Measurements from ENCODE around the gene PITX2. TPM values are rescaled to one million over a fixed set of nuclear protein-coding genes. Genes with fewer than 3 reads are reported as not detected.

PITX2 gene
- polyA plus RNA-seq, 2 of the 4 experiments (the other 2 are of a cell fraction), result 1.1 to 2.6 TPM

DNA sequence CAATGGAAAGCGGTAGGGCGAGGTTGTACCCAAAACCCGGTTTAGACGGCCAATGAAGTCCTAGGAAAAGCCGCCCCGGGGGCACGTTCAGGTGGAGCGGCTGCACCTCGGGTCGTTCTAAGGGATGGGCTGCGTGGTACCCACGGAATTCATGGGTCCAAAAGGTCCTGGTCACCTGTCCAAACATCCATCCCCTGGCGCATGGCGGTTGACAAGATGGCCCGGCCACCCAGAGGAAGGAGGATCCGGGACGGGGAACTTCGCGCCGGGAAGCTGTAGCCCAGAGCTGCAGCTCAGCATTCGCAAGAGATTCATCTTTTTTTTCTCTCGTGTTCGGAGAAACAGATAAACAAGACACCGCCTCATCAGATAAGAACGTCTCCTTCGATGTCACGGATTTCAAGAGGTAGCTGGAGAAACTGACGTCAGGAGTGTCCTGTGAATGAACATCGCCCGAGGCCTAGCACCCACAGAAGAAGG lies 10.9 kb downstream of the PITX2 start:
- H3K27ac ChIP-seq, result peak overlapping the region in 1 of 2 experiments; percentile 78; a peak in 2 of 6 replicates
- no peak for DNase-seq (ENCODE audit: low read depth in 1 of 2, low spot score in 1 of 2)
- H3K4me3 ChIP-seq, result no peak overlapping the region; the same call in 1 of the 3 replicates
- ChIA-PET CTCF (no interaction called here), POLR2A (no interaction called here)
- WGBS (ENCODE audit: missing lambda C conversion rate), result 93% methylated on average over 30 of the region's 30 CpGs
- peaks cover 11% of the 10 kb centered on the region; the same call in 2 of the 3 replicates for H3K4me1 ChIP-seq
- no peak for TF ChIP-seq FOSB (CRISPR knock-in tag; IDR thresholded peaks at IDR 0.05)
- TF ChIP-seq POLR2A (IDR thresholded peaks at IDR 0.05; ENCODE audit: low read length), result no peak
- no peak for TF ChIP-seq NFE2L2 (conservative IDR thresholded peaks at IDR 0.05; ENCODE audit: low read length)
- TF ChIP-seq, protein P1, sequence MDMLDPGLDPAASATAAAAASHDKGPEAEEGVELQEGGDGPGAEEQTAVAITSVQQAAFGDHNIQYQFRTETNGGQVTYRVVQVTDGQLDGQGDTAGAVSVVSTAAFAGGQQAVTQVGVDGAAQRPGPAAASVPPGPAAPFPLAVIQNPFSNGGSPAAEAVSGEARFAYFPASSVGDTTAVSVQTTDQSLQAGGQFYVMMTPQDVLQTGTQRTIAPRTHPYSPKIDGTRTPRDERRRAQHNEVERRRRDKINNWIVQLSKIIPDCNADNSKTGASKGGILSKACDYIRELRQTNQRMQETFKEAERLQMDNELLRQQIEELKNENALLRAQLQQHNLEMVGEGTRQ (IDR thresholded peaks at IDR 0.05), result no peak
- TF ChIP-seq, protein P2, sequence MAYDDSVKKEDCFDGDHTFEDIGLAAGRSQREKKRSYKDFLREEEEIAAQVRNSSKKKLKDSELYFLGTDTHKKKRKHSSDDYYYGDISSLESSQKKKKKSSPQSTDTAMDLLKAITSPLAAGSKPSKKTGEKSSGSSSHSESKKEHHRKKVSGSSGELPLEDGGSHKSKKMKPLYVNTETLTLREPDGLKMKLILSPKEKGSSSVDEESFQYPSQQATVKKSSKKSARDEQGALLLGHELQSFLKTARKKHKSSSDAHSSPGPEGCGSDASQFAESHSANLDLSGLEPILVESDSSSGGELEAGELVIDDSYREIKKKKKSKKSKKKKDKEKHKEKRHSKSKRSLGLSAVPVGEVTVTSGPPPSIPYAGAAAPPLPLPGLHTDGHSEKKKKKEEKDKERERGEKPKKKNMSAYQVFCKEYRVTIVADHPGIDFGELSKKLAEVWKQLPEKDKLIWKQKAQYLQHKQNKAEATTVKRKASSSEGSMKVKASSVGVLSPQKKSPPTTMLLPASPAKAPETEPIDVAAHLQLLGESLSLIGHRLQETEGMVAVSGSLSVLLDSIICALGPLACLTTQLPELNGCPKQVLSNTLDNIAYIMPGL (CRISPR knock-in tag; IDR thresholded peaks at IDR 0.05; ENCODE audit: borderline replicate concordance), result no peak
- TF ChIP-seq, protein P3, sequence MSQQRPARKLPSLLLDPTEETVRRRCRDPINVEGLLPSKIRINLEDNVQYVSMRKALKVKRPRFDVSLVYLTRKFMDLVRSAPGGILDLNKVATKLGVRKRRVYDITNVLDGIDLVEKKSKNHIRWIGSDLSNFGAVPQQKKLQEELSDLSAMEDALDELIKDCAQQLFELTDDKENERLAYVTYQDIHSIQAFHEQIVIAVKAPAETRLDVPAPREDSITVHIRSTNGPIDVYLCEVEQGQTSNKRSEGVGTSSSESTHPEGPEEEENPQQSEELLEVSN (IDR thresholded peaks at IDR 0.05; ENCODE audit: borderline replicate concordance, low read depth), result no peak
- TF ChIP-seq, protein P4, sequence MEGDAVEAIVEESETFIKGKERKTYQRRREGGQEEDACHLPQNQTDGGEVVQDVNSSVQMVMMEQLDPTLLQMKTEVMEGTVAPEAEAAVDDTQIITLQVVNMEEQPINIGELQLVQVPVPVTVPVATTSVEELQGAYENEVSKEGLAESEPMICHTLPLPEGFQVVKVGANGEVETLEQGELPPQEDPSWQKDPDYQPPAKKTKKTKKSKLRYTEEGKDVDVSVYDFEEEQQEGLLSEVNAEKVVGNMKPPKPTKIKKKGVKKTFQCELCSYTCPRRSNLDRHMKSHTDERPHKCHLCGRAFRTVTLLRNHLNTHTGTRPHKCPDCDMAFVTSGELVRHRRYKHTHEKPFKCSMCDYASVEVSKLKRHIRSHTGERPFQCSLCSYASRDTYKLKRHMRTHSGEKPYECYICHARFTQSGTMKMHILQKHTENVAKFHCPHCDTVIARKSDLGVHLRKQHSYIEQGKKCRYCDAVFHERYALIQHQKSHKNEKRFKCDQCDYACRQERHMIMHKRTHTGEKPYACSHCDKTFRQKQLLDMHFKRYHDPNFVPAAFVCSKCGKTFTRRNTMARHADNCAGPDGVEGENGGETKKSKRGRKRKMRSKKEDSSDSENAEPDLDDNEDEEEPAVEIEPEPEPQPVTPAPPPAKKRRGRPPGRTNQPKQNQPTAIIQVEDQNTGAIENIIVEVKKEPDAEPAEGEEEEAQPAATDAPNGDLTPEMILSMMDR (IDR thresholded peaks at IDR 0.05), result no peak
- no peak for TF ChIP-seq EP300 (IDR thresholded peaks at IDR 0.05)
- TF ChIP-seq RARB (CRISPR knock-in tag; IDR thresholded peaks at IDR 0.05), result no peak
- TF ChIP-seq MAZ (IDR thresholded peaks at IDR 0.05; ENCODE audit: borderline replicate concordance, low read depth, low read length), result no peak
- TF ChIP-seq RAD21 (conservative IDR thresholded peaks at IDR 0.05 in 1 of 2, IDR thresholded peaks at IDR 0.05 in 1 of 2), result no peak
- no peak for TF ChIP-seq PHF8 (IDR thresholded peaks at IDR 0.05; ENCODE audit: borderline replicate concordance, low read depth)
- no peak for TF ChIP-seq RCOR1 (IDR thresholded peaks at IDR 0.05; ENCODE audit: low read depth, low read length)
- no peak for TF ChIP-seq ZNF302 (CRISPR knock-in tag; IDR thresholded peaks at IDR 0.05)
- TF ChIP-seq HOXA7 (CRISPR knock-in tag; IDR thresholded peaks at IDR 0.05), result no peak
- no peak for FAIRE-seq
- peak overlapping the region; percentile 72; the same call in 2 of the 3 replicates for H3K4me2 ChIP-seq
- ATAC-seq, result no peak
- no peaks in the 10 kb centered on the region for H3K9me3 ChIP-seq

DNA sequence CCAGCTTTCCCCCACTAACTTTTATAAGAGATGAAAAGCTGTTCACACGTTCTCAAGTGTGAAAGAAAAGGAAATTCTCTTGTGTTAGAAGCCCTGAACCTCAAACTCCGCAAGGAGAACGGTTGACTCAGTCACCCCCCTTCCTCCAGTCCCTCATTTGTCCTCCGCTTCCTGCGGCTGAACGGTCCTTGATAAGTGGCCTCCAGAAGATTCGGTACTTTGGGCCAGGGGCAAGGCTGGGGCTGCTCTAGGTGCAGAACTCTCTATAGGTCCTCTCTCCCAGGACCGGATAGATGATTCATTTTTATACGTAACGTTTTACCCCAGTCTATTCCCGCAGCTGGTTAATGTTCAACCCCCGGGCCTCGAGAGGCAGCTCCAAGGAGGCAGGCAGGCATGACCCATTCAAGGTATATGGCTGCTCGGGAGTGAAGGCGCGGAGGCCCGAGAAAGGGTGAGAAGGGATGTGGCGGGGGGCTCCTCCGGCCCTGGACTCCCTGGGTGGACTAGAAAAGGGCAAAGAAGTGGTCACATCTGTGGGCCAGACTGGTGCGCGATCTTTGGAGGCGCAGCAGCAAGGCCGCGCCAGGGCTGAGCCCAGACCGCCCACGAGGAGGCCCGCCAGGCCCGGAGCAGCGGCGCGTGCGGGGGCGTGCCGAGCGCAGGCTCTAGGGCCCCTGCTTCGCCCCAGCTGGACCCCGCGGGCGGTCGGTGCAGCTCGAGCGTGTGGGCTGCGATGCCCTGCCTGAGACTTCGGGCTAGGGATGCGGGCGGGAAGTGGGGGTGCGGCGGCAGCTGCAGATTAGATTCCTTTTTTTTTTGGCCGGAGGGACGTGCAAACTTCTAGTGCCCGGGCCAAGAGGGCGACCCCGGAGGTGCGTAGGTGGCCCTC lies 11.7 kb downstream of the PITX2 start:
- CTCF ChIA-PET, result interaction anchor here (0.7 kb wide), 1 partner anchor 358 kb away, joined by 3 read pairs; no protein-coding TSS in a partner anchor
- peaks cover 11% of the 10 kb centered on the region; the same call in 2 of the 3 replicates for H3K4me1 ChIP-seq
- 54% methylated on average over 17 of the region's 54 CpGs for WGBS (ENCODE audit: missing lambda C conversion rate)
- peak overlapping the region; percentile 71 to 78 for H3K27ac ChIP-seq
- peak; percentile 91 to 93 for ATAC-seq
- peak overlapping the region; percentile 72 for H3K4me2 ChIP-seq
- peak overlapping the region; percentile 36 for H3K4me3 ChIP-seq
- FAIRE-seq, result no peak
- TF ChIP-seq, protein P5, sequence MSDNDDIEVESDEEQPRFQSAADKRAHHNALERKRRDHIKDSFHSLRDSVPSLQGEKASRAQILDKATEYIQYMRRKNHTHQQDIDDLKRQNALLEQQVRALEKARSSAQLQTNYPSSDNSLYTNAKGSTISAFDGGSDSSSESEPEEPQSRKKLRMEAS (IDR thresholded peaks at IDR 0.05), result peak; percentile 57
- no peak for TF ChIP-seq SREBF2 (IDR thresholded peaks at IDR 0.05)
- no peak for TF ChIP-seq FOSL2 (IDR thresholded peaks at IDR 0.05)
- TF ChIP-seq FOSL2 (CRISPR knock-in tag; IDR thresholded peaks at IDR 0.05), result peak; percentile 21; the same call in 1 of the 2 replicates
- TF ChIP-seq, protein P3 (IDR thresholded peaks at IDR 0.05; ENCODE audit: borderline replicate concordance, low read depth), result peak; percentile 59; the same call in 1 of the 2 replicates
- DNase-seq (ENCODE audit: low read depth in 1 of 2, low spot score in 1 of 2), result peak; percentile 30 to 60
- POLR2A ChIA-PET, result no interaction called here
- H3K9me3 ChIP-seq, result no peaks in the 10 kb centered on the region

All from A549 (cell line).